Activated CD8-positive, alpha-beta memory T cell treated with anti-CD3 and anti-CD28 coated beads, Interleukin-2, amount 50 U/mL, for 24 hours (primary cell): Measurements from ENCODE around the gene HOXB7.

Source experiments
- DNase-seq: peaks from one replicate; pipeline ENCODE4 v3.0.0-alpha.2; 2020; ENCODE audit errors: extremely low read depth

HOXB7 gene

DNA sequence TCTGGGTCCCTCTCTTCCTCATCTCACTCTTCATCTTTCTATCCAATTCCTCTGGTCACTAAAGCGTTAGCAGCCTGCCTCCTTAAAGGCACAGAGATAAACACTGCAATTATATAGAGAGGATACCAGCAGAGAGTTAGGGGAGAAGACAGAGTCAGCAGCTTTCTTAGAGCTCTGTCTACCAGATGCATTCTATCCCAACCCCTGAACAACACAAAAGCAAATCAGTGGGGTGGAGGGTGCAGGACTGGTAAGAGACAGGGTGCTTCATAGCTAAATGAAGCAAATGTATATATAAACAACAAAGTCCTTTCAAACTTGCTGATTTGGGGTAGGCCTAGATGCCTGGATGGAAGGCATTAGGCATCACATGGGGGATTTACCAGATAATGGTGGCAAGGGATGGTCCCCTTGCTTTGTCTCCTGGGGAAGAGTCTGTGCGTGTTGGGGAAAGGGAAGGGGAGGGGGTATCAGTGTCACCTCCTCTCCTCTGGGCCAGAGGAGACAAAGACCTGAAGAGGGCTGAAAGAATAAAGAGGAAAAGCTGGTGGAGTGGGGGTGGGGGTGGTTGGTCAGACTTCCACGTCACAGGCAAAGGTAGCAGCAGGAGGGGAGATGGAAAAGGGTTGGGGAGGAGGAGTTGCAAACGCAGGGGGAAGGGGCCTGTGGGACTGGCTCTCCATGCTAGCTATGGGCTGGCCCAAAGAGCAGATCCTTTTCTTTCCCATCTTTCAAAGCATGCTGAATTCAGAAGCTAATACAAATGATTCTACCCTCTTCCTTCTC, 44.7 kb downstream of the HOXB7 start:
- DNase-seq, result no peak

DNA sequence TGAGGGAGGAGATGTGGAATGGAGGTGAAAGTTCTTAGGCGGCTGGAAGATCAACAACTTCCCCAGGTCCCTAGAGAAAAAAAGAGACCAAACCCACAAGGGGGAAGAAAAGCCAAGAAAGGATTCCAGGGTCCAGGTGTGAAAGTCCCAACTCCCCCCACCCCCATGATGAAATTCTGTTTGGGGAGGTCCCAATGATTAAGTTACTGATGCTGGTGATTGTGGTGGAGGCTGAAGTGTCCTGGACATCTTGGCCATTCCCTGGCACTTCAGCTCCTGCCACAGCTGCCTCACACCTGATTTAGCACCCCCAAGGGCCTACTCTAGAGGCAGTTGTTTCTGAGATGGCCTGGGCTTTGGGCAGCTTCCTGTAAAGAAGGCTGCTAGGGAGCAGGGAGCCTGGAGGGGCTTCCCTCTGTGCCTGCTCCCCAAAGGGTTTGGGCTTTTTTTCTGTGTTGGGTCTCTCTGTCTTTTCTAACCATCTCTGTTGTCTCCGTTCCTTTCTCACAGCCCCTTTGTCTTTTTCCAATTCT, 45.7 kb downstream of the HOXB7 start:
- no peak for DNase-seq

DNA sequence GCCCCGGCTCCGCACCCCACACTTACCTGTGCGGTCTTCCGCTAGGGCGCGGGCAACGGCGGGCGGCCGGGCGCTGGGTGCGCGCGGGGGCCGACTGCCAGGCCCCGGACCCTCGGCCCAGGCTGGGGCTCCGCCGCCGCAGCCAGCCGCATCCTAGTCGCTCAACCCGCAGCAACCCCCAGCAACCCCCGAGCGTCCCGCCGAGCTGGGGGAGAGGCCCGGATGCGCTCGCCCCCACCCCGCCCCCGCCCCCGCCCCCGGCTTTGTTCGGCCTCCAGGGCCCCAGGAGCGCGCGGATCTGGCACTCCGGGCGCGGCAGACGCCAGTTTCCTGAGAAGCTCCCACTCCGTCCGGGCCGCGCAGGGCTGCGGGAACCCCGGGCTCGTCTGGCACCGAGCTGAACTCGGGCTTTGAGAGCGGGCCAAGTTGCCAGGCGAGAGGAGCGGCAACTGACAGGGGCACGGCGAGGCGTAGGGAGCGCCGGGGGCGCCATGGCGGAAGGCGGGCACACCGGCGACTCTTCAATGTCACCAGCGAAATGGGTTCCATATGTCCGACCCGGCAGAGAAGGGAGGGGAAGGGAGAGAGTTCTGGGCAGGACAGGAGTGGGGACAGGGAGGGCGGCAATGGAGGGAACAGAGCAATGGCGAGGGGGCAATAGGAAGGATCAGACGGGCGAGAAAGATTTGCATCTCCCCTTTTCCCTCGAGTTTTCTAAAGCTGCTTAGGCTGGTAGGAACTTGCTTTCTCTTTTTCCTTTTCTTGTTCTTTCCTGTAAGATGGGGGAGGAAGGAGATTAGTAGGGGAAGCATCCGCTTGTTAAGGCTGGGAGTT, 46.4 kb downstream of the HOXB7 start:
- no peak for DNase-seq

DNA sequence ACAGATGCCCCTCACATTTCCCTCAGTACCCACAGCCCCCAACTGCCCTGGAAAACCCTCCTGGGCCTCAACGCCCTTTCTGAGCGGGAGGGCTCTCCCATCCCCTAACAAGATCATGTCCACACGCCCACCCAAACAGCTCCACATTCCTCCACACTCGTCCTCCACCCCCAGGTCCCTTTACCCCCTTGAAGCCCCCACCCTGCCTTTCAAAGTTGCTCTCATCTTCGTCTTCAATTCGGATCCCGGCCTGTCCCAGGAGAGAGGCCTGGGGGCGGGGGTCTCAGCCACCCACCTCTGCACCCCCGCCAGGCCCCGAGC, 47.0 kb downstream of the HOXB7 start:
- DNase-seq, result no peak

GRCh38 chr17:48563385-48563838, 47.4 kb downstream of the HOXB7 start:
- DNase-seq, result no peak

- DNase-seq, result no peak
Observed at GRCh38 chr17:48562934-48563333, 47.9 kb downstream of the HOXB7 start.

- DNase-seq, result no peak
Observed at GRCh38 chr17:48561884-48562810, 48.7 kb downstream of the HOXB7 start.

GRCh38 chr17:48559840-48560817, 50.7 kb downstream of the HOXB7 start:
- DNase-seq, result no peak

- DNase-seq, result no peak
Observed at GRCh38 chr17:48559122-48559839, 51.5 kb downstream of the HOXB7 start.

- DNase-seq, result no peak
Observed at GRCh38 chr17:48558831-48559121, 52.0 kb downstream of the HOXB7 start.

DNA sequence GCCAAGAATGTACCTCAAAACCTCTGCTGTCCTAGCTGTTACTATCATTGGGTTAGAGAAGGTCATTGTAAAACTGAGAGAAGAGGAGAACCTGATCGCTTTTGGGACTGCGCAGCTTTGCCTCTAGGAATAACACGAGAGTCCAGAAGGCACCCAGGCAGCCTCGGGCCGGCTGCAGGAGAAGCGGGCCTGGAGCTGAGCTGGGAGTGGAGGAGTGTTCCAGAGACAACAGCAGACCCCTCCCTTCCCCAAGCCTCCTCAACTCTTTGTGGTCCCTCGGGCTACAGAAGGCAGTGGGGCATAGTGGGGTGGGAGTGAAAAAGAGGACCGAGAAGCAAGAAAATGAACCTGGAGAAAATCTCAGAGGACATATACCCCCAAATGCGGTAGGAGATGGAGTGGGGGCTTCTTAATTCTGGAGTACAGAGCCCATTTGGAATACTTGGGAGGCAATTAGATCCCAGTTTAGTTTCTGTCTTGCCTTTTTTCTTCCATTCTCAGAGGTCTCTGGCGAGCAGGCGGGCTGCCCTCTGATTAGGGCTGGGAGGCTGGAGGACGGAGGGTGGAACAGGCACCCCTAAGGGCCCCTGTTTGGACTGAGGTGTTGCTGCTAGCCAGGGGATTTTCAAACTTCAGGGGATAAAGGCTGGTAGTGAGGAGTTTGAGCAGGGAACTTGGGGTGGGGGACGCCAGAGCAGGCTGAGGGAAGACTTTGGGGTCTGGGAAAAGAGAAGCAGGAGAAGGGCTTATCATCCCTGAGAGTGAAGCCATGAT, 52.6 kb downstream of the HOXB7 start:
- DNase-seq, result no peak
